GM19351 (cell line): ENCODE results near the gene HIPK4.
"Not testable (repeated sequence)": the region's sequence is repeated elsewhere in the genome, so short reads cannot be mapped to it uniquely, and the experiment has no call there.

Experiments
- ATAC-seq: cut with Tn5 transposase; IDR thresholded peaks from one replicate; pipeline ENCODE4 v1.9.1; 2021; ENCODE audit warnings: mild to moderate bottlenecking, moderate library complexity; ENCODE audit not compliant: unreplicated experiment

The HIPK4 gene

GRCh38 chr19:40393894-40394815 lies 4.2 kb upstream of the HIPK4 start:
- no peak for ATAC-seq

DNA sequence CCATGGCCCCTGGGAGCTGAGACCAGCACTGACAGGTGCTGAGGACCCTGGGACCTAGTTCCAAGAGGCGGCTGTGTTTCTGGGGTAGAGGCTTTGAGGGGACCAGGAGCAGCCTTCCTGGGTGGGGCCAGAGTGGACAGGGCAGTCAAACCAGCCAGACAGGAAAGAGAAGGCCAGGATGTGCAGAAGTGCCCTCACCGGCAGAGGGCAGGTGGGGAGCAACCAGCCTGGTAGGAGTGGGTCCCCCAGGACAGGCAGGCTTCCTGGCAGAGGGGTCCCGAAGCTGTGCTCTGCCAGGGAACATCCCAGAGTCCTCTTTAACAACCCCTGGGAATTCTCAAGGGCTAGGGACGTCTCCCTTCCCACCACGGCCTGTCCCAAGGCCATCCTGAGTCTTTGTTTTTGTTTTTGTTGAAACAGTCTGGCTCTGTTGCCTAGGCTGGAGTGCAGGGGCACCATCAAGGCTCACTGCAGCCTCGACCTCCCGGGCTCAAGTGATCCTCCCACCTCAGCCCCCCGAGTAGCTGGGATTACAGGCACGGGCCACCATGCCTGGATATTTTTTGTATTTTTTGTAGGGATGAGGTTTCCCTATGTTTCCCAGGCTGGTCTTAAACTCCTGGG lies 3.0 kb upstream of the HIPK4 start:
- ATAC-seq, result no peak

DNA sequence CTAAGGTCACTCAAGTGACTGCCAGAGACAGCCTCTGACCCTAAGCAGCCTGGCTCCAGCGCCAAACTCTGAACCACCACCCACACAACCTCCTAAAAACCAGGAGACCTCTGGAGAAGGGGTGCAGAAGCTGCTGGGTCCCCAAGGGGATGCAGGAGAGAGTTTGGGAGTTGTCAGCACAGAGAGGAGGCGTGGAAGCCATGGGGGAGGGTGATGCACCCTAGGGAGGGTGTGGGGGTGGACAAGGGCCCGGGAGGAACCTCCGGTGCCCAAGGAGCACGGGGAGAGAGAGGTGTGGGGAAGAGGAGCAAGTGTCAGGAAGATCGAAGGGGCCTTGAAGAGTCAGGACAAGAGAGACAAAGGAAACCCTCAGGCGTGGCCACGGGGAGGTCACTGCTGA lies 2.1 kb upstream of the HIPK4 start:
- no peak for ATAC-seq

DNA sequence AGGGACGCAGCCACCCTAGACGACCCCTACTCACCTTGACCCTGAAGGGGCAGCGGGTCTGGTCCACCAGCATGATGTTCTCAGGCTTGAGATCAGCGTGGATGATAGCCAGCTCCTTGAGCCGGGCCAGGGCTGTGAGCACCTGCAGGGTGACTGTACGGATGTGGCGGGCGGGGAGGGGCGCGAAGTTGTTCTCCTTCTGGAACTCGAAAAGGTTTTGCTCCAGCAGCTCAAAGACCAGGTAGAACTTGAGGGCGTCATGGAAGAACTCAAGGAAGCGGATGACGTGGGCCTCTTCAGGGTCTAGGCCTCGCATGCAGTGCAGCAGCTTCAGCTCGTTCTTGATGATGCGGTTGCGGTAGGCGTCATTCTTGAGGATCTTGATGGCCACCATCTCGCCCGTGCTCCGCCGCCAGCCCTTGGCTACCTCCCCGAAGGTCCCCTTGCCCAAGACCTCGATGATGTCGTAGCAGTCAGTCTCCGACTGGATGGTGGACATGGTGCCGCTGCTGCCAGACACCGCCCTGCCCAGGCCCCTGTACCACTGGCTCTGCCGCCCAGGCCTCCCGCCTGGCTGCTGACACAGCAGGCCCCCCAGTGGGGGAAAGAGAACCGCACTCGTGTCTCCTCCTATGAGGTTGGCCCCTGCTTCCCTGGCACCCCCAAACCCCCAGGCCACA lies 437 bp downstream of the HIPK4 start:
- ATAC-seq, result no peak

DNA sequence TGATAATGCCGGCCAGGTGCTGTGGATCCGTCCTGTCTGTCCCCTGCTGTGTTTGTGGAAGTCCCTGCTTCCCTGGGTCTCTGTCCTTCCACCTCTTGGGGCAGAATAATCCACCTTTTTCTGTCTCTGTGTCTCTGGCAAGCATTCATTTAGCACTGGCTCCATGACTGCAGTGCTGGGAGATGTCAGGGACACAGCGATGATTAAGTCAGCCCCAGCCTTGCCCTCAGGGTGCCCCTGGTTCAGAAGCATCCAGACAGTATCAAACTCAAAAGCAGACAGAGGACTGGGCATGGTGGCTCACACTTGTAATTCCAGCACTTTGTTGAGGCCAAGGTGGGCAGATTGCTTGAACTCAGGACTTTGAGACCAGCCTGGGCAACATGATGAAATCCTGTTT lies 1.5 kb downstream of the HIPK4 start:
- no peak for ATAC-seq

GRCh38 chr19:40387155-40387554 lies 2.8 kb downstream of the HIPK4 start:
- ATAC-seq, result no peak

GRCh38 chr19:40383668-40384248 lies 6.2 kb downstream of the HIPK4 start:
- ATAC-seq, result no peak

DNA sequence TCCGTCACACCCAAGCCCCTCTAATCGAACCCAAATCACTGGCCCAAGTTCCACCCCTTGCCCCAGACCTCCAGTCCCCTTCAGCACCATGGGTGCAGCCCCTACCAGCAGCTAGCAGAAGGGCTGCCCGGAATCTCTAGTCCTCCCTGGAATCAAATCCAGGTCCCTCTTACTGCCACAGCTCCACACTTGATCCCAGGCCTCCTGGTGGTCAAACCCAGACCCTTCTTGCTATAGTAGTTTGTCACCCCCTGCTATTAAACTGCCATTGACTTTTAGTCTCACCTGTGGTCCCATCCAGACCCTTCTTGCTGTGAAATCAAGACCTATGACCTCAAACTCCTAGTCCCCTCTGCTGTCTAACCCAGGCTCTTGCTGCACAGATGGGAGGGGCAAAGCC lies 8.7 kb downstream of the HIPK4 start:
- ATAC-seq, result no peak

DNA sequence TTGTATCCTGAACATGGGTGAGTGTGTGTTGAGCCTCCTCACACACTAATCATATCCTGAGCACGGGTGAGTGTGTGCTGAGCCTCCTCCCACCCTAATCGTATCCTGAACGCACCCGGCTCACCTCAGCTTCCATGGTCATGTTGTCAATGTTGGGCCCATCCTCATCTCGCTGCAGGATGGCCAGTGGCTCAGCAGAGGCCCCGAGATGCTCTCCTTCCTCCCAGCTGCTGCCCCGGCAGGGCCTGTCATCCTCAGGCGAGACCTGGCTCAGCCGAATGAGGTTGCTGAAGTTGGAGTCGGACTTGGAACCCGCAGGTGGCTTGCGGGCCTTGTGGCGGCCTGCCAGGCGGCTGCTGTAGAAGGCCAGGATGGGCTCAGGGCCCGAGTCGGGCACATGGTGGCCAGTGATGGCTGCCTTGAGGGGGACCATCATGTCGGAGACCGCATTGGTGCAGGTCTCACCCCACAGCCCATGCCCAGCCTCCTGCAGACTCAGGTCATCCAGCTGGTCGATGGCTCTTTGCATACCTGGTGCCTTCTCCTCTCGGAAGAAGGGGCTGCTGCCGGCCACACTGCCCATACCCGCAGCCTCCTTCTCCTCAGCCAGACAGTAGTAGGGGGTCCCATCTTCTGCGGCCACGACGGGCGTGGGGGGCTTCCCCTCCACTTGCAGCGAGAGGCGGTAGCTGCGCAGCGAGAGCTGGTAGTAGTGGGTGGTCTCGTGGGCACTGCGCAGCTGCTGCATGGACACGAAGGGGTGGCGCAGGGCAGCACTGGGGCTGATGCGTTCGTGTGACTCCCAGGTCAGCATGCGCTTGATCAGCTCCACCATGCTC lies 9.6 kb downstream of the HIPK4 start:
- ATAC-seq, result no peak

DNA sequence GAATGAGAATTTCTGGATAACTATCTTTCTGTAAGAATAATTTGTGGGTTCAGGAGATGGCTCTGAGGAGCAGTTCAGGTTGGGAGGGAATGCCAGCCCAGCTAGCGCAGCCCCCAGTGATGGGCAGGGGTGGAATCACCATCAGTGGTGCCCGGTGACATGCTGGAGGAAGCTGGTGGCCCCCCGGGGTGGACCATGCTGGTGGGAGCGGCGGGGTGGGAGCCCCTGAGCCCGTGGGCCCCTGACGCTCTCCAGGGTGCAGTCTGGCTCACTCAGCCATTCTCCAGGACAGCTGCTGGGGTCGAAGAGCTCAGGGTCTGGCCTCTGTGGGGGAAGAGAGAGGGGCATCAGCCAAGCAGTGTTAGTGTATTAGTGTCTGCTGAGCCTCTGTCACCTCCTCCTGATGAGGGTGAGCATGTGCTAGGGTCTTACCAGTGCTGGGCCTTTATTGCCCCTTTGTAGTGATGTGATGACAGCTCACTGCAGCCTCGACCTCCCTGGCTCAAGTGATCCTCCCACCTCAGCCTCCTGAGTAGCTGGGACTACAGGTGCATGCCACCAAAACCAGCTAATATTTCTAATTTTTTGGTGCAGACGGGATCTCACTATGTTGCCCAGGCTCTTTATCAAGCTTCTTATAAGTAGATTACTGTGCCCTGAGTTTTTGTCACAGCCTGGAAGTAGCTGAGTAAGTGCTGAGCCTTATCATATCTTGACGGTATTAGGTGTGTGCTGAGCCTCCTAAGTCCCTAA lies 10.4 kb downstream of the HIPK4 start:
- no peak for ATAC-seq

GRCh38 chr19:40378509-40378908 lies 11.5 kb downstream of the HIPK4 start:
- no peak for ATAC-seq

GRCh38 chr19:40377876-40378385 lies 12.1 kb downstream of the HIPK4 start:
- no peak for ATAC-seq

DNA sequence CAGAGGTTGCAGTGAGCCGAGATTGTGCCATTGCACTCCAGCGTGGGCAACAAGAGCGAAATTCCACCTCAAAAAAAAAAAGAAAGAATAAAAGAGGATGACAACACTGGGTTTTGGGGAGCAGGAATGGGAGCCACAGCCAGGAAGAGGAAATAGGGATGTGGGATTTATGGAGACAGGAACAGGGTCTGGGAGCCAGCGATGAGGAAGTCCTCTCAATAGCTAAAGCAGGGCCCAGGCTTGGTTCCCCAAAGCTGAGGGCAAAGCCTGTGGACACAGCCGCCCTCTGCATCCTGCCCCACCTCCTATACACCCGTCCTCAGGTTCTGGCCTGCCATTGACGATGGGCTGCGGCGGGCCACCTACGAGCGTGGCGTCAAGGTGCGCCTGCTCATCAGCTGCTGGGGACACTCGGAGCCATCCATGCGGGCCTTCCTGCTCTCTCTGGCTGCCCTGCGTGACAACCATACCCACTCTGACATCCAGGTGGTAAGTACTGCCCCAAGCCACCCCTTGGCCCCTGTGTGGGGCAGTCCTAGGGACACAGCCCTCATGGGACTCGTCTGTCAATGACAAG lies 13.6 kb downstream of the HIPK4 start:
- ATAC-seq, result no peak

- no peak for ATAC-seq
Measured at GRCh38 chr19:40374084-40374483, 15.9 kb downstream of the HIPK4 start.

DNA sequence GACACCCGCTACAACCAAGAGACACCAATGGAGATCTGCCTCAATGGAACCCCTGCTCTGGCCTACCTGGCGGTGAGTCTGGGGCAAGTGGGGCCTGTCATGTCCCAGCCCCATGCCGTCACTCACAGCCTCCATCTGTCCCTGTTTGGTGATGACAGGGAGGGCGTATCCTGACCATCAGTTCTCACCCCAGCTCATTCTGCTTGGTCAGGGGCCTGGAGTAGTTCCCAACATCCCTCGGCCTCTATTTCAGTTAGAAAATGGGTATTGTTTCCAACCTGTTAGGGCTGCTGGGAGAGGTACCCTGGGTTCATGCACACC lies 18.2 kb downstream of the HIPK4 start:
- ATAC-seq, result no peak

DNA sequence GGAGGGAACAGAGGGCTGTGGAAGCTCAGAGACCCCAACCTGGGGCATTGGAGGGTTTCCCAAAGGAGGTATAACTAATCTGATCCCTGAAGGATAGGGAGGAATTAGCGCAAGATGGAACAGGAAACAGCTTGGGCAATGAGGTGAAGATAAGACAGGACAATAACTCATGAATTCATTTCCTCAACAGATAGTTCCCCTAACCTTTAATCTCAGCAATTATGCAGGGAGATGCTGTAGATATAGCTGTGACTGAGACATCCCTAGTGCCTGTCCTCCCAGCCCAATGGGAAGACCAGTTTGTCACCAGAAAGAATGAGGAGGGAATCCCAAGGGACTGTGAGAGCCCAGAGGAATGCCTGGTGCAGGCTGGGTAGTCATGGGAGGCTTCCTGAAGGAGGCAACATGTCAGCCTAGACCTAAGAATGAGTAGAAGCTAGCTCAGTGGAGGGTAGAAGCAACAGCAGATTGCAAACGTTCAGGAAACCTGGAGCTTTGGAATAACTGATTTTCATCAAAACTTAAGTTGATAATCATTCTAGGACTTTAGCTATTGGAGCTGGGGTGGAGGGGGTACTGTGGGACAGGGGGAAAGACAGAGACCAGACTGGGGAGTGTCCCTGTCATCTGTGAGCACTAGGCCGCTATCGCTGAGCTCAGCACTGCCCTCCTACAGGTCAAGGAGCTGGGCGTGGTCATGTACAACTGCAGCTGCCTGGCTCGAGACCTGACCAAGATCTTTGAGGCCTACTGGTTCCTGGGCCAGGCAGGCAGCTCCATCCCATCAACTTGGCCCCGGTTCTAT lies 18.8 kb downstream of the HIPK4 start:
- ATAC-seq, result no peak

- ATAC-seq, result not testable (repeated sequence)
Measured at GRCh38 chr19:40370253-40370652, 19.7 kb downstream of the HIPK4 start.

GRCh38 chr19:40369797-40370196 lies 20.2 kb downstream of the HIPK4 start:
- no peak for ATAC-seq
